GM12872 (cell line): ENCODE measurements around the gene MEIOC.

Experiments used
- TF ChIP-seq, protein P1 (sequence below): IDR thresholded peaks from 3 replicates; pipeline ENCODE4 v1.5.1; 2011; ENCODE audit warnings: low read depth, mild to moderate bottlenecking, low read length, moderate library complexity; ENCODE audit not compliant: insufficient read depth

MEIOC gene

DNA sequence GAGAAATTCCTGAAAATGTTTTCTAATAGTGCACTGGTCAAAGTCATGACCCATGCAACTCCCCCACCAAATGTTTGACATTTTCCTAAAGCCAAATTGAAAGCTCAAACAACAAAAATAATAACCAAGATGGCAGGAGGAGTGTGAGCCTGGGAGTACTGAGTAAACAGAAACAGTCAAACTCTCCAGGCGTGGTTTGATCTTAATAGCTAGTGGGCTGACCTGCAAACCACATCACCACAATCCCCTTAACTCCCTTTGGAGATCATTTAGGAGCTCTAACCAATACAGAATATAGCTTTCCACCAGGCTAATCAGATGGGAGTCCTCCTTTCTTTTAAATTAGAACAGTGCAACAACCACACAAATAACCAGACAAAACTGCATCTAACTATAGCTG is 19.2 kb upstream of the MEIOC start:
- TF ChIP-seq, protein P1, sequence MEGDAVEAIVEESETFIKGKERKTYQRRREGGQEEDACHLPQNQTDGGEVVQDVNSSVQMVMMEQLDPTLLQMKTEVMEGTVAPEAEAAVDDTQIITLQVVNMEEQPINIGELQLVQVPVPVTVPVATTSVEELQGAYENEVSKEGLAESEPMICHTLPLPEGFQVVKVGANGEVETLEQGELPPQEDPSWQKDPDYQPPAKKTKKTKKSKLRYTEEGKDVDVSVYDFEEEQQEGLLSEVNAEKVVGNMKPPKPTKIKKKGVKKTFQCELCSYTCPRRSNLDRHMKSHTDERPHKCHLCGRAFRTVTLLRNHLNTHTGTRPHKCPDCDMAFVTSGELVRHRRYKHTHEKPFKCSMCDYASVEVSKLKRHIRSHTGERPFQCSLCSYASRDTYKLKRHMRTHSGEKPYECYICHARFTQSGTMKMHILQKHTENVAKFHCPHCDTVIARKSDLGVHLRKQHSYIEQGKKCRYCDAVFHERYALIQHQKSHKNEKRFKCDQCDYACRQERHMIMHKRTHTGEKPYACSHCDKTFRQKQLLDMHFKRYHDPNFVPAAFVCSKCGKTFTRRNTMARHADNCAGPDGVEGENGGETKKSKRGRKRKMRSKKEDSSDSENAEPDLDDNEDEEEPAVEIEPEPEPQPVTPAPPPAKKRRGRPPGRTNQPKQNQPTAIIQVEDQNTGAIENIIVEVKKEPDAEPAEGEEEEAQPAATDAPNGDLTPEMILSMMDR: no peak

GRCh38 chr17:44642834-44643233 is 13.4 kb upstream of the MEIOC start:
- TF ChIP-seq, protein P1: no peak

GRCh38 chr17:44645341-44645740 is 10.9 kb upstream of the MEIOC start:
- TF ChIP-seq, protein P1: no peak

DNA sequence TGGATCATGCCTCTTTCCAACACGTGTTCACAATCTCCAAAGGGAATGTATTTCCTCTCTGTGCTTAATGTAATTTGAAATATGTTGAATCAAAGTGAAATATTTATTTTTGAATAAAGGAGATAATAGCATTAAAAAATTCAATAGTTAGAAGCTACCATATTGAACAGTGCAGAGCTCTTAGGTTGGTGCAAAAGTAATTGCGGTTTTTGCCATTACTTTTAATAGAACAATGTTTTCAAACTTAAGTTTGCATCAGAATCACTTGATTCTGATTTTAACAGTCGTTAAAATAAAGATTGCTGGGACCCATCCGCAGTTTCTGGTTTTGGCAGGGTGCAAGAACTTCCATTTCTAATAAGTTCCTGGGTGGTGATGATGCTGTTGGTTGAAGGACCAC is 10.0 kb upstream of the MEIOC start:
- TF ChIP-seq, protein P1: no peak

DNA sequence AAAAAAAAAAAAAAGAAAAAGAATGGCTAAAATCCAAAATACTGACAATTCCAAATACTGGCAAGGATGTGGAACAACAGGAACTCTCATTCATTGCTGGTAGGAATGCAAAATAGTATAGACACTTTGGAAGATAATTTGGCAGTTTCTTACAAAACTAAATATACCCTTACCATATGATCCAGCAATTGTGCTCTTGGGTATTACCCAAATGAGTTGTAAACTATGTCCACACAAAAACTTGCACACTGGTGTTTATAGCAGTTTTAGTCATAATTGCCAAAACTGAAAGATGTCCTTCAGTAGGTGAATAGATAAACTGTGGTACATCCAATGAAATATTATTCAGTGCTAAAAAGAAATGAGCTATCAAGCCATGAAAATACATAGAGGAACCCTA is 8.5 kb upstream of the MEIOC start:
- TF ChIP-seq, protein P1: no peak

DNA sequence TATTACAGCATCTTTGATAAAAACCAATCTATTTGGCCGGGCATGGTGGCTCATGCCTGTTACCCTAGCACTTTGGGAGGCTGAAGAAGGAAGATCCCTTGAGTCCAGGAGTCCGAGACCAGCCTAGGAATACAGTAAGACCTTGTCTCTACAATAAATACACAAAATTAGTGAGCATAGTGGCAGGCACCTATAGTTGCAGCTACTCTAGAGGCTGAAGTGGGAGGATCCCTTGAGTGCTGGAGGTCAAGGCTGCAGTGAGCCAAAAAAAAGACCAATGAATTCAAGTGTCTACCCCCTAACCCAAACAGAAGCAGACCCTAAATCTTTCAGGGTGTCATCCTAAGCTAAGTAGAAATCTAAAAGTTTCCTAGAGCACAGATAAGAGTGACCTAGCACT is 7.3 kb upstream of the MEIOC start:
- TF ChIP-seq, protein P1: no peak

DNA sequence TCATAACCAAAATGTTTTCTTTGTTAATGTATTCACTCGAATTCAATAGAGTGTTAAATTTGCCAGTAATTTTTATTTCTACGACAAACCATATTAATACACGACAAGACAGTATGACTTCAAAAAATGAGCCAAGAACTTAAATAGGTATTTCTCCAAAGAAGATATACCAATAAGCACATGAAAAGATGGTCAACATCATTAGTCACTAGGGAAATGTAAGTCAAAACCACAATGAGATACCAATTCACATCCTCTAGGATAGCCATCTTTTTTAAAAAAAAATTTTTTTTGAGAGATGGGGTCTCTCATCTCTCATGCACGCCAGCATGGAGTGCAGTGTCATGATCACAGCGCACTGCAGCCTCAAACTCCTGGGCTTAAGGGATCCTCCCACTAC is 5.0 kb upstream of the MEIOC start:
- TF ChIP-seq, protein P1: no peak

GRCh38 chr17:44652727-44653126 is 3.5 kb upstream of the MEIOC start:
- TF ChIP-seq, protein P1: no peak
